CD14-positive monocyte (primary cell): ENCODE data around the gene DPF3. TPM values are rescaled to one million over a fixed set of nuclear protein-coding genes. Genes with fewer than 3 reads are reported as not detected.

Source experiments
- DNase-seq, 3 donors: peaks; one replicate each; pipeline ENCODE4 v3.0.0-alpha.2; 2011 to 2022
- H2AFZ ChIP-seq: 2 replicates; pipeline ENCODE4 v1.6.0; 2012; ENCODE audit warnings: mild to moderate bottlenecking, low read depth, low read length, inconsistent platforms; ENCODE audit not compliant: insufficient read depth, poor library complexity, severe bottlenecking
- H3K27ac ChIP-seq, 2 donors: 1 replicate in 1 of 2; 2 replicates in 1 of 2; pipeline ENCODE4 v1.5.1; 2012 to 2013; ENCODE audit warnings: low read length in 2 of 2, control low read depth in 1 of 2, inconsistent platforms in 1 of 2, low read depth in 1 of 2, mild to moderate bottlenecking in 1 of 2
- H3K27me3 ChIP-seq, 2 donors: one replicate each; pipeline versions ENCODE4 v1.6.0 to v1.6.1; 2011 to 2013; ENCODE audit warnings: low read length in 2 of 2; ENCODE audit not compliant: control insufficient read depth in 2 of 2, insufficient read depth in 2 of 2
- H3K36me3 ChIP-seq, 2 donors: replicated peaks in 1 of 2; 1 replicate in 1 of 2; 2 replicates in 1 of 2; pipeline versions ENCODE4 v1.5.1 to v1.6.1; 2012 to 2013; ENCODE audit warnings: low read length in 2 of 2, control low read depth in 1 of 2, inconsistent platforms in 1 of 2, mild to moderate bottlenecking in 1 of 2; ENCODE audit not compliant: insufficient read depth in 2 of 2, control insufficient read depth in 1 of 2
- H3K4me1 ChIP-seq, 2 donors: 1 replicate in 1 of 2; 2 replicates in 1 of 2; pipeline versions ENCODE4 v1.5.1 to v1.6.1; 2012 to 2013; ENCODE audit warnings: low read length in 2 of 2, control low read depth in 1 of 2, inconsistent platforms in 1 of 2, mild to moderate bottlenecking in 1 of 2, moderate library complexity in 1 of 2; ENCODE audit not compliant: insufficient read depth in 2 of 2, control insufficient read depth in 1 of 2
- H3K4me2 ChIP-seq: replicated peaks from 2 replicates; pipeline ENCODE3; 2012; ENCODE audit warnings: low read length, moderate library complexity, mild to moderate bottlenecking; ENCODE audit not compliant: poor library complexity, severe bottlenecking; ENCODE audit errors: extremely low read depth
- H3K4me3 ChIP-seq, 3 experiments: fragments of 200-600 bp in 1 of 3; sonication (generic) in 1 of 3; replicated peaks in 1 of 3; 1 replicate in 2 of 3; 2 replicates in 1 of 3; pipeline ENCODE4 v1.5.1; 2011 to 2013; ENCODE audit warnings: low read length in 3 of 3, mild to moderate bottlenecking in 3 of 3, control low read depth in 2 of 3, low read depth in 2 of 3, inconsistent platforms in 1 of 3, moderate library complexity in 1 of 3
- H3K79me2 ChIP-seq: 2 replicates; pipeline ENCODE4 v1.6.0; 2012; ENCODE audit warnings: mild to moderate bottlenecking, control low read depth, inconsistent platforms, low read length, moderate library complexity; ENCODE audit not compliant: insufficient read depth
- H3K9ac ChIP-seq: 2 replicates; pipeline ENCODE4 v1.6.0; 2017; ENCODE audit warnings: low read length, mild to moderate bottlenecking; ENCODE audit not compliant: insufficient read depth, poor library complexity, severe bottlenecking
- H3K9me3 ChIP-seq, 2 donors: replicated peaks in 1 of 2; 1 replicate in 1 of 2; 2 replicates in 1 of 2; pipeline versions ENCODE4 v1.5.1 to v1.6.1; 2012 to 2013; ENCODE audit warnings: low read length in 2 of 2, control low read depth in 1 of 2; ENCODE audit not compliant: control insufficient read depth in 1 of 2, insufficient read depth in 1 of 2
- H4K20me1 ChIP-seq: 2 replicates; pipeline ENCODE4 v1.6.0; 2012; ENCODE audit warnings: mild to moderate bottlenecking, low read length, control low read depth, moderate library complexity; ENCODE audit not compliant: insufficient read depth
- H3K27ac Mint-ChIP-seq, 7 donors: one replicate each; pipeline ENCODE4 v1.8.0; 2020; ENCODE audit warnings: mild to moderate bottlenecking in 7 of 7, mixed read lengths in 7 of 7, moderate library complexity in 6 of 7, inconsistent platforms in 2 of 7
- H3K27me3 Mint-ChIP-seq, 3 donors: one replicate each; pipeline ENCODE4 v1.8.0; 2021 to 2022; ENCODE audit warnings: low read depth in 3 of 3, mild to moderate bottlenecking in 3 of 3, mixed read lengths in 3 of 3, moderate library complexity in 3 of 3, inconsistent platforms in 1 of 3
- H3K36me3 Mint-ChIP-seq, 2 donors: one replicate each; pipeline ENCODE4 v1.8.0; 2020; ENCODE audit warnings: mixed read lengths in 2 of 2, inconsistent platforms in 1 of 2, mild to moderate bottlenecking in 1 of 2
- H3K4me1 Mint-ChIP-seq: one replicate; pipeline ENCODE4 v1.8.0; 2020; ENCODE audit warnings: mild to moderate bottlenecking, mixed read lengths
- H3K4me3 Mint-ChIP-seq, 2 donors: one replicate each; pipeline ENCODE4 v1.8.0; 2020; ENCODE audit warnings: mild to moderate bottlenecking in 2 of 2, mixed read lengths in 2 of 2, moderate library complexity in 1 of 2
- H3K9me3 Mint-ChIP-seq, 7 donors: one replicate each; pipeline ENCODE4 v1.8.0; 2020 to 2022; ENCODE audit warnings: mixed read lengths in 7 of 7, mild to moderate bottlenecking in 6 of 7, moderate library complexity in 6 of 7, inconsistent platforms in 2 of 7
- WGBS: methylation state at CpG from one replicate; pipeline ENCODE4 v1.1.5; 2013; ENCODE audit warnings: missing lambda C conversion rate; ENCODE audit not compliant: insufficient coverage; 5-methylcytosine and 5-hydroxymethylcytosine counted together
- intact Hi-C, 2 donors: fragments of 100-400 bp; cut with micrococcal nuclease; formaldehyde crosslinking; loops; one replicate each; pipeline versions ENCODE4 v1.15.0 to v1.15.1; 2023
- polyA plus RNA-seq, 3 donors: library from polyadenylated mRNA; depleted of rRNA in 1 of 3; unstranded in 2 of 3; stranded (reverse) in 1 of 3; fragments of 300-500 nt in 2 of 3; fragments of >200 nt in 1 of 3; fragmentation: Illumina TruSeq in 2 of 3; gene quantifications; 1 replicate in 2 of 3; 2 replicates in 1 of 3; pipeline ENCODE4 v1.2.3, GENCODE V29; 2012 to 2021
- TF ChIP-seq, protein P1 (sequence below): fragments of 200-600 bp; IDR thresholded peaks from one replicate; pipeline ENCODE4 v1.8.0; 2022; ENCODE audit warnings: antibody characterized with exemption, mild to moderate bottlenecking

Gene DPF3
- polyA plus RNA-seq, 3 donors, result 0.33 to 0.39 TPM; not detected in 1

DNA sequence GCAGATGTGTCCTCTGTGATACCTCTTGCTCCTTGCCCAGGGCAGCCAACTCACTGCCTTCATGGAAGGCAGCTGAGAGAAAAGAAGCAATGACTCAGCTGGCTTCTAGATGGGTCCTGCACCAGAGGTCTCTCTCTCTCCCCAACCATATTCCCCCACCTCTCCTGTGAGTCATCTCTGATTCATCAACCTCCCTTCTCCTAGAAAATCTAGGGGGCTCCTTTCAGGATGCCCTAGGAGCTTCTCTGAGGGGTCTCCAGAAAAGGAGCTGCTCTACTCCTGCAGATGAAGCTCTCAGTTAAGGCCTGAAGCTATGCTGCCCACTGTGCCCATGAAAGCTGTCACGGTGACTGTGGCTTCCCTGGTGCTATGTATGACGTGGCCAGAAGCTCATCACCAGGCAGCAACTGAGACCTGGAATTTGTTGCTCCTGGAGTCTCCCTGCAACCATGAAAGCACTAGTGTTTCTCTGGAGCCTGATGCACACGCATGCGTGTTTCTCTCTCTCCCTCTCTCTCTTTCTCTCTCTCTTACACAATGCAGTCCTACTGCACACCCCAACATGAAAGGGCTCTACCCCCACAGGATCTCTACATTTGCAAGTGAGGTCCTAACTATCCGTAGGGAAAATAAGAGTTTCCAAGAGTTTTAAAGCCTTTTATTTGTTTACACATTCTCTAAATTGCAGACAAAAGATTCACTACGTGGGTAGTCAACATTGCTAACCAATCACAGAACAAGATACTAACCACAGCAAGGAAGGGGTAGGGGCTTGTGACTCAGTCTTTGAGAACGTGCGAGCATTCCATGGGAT is 285.3 kb downstream of the DPF3 start:
- Mint-ChIP-seq H3K9me3 (peaks cover 0 to under 1% (median 0%) of the 10 kb centered on the region in 7 donors), H3K27ac (no peak overlapping the region), H3K27me3 (peaks cover 5 to 11% (median 8%) of the 10 kb centered on the region in 3 donors), H3K4me1 (no peaks in the 10 kb centered on the region), H3K36me3 (no peaks in the 10 kb centered on the region), H3K4me3 (no peak overlapping the region)
- 86% methylated on average over 4 of the region's 8 CpGs for WGBS
- no peaks in the 10 kb centered on the region for H3K36me3 ChIP-seq
- TF ChIP-seq, protein P1, sequence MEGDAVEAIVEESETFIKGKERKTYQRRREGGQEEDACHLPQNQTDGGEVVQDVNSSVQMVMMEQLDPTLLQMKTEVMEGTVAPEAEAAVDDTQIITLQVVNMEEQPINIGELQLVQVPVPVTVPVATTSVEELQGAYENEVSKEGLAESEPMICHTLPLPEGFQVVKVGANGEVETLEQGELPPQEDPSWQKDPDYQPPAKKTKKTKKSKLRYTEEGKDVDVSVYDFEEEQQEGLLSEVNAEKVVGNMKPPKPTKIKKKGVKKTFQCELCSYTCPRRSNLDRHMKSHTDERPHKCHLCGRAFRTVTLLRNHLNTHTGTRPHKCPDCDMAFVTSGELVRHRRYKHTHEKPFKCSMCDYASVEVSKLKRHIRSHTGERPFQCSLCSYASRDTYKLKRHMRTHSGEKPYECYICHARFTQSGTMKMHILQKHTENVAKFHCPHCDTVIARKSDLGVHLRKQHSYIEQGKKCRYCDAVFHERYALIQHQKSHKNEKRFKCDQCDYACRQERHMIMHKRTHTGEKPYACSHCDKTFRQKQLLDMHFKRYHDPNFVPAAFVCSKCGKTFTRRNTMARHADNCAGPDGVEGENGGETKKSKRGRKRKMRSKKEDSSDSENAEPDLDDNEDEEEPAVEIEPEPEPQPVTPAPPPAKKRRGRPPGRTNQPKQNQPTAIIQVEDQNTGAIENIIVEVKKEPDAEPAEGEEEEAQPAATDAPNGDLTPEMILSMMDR, result no peak
- H2AFZ ChIP-seq, result no peak overlapping the region
- no peaks in the 10 kb centered on the region for H3K27me3 ChIP-seq
- DNase-seq, result no peak
- no peak overlapping the region for H3K4me3 ChIP-seq
- no peak overlapping the region for H3K9ac ChIP-seq
- no peaks in the 10 kb centered on the region for H3K4me1 ChIP-seq
- H3K27ac ChIP-seq, result no peak overlapping the region
- no peaks in the 10 kb centered on the region for H3K79me2 ChIP-seq
- H4K20me1 ChIP-seq, result no peaks in the 10 kb centered on the region
- H3K9me3 ChIP-seq, result no peaks in the 10 kb centered on the region
- intact Hi-C loops, result no loop called here
- H3K4me2 ChIP-seq, result no peak overlapping the region

GRCh38 chr14:72607386-72608130 is 286.3 kb downstream of the DPF3 start:
- Histone ChIP-seq H3K4me1 (no peaks in the 10 kb centered on the region), H3K79me2 (no peaks in the 10 kb centered on the region), H4K20me1 (no peaks in the 10 kb centered on the region), H3K9me3 (no peaks in the 10 kb centered on the region), H3K36me3 (no peaks in the 10 kb centered on the region), H3K27me3 (no peaks in the 10 kb centered on the region), H3K27ac (no peak overlapping the region), H3K4me3 (no peak overlapping the region), H3K9ac (no peak overlapping the region), H3K4me2 (no peak overlapping the region), H2AFZ (no peak overlapping the region)
- intact Hi-C loops, result no loop called here
- WGBS, result 77% methylated on average over 3 of the region's 12 CpGs
- H3K9me3 Mint-ChIP-seq, result peaks cover 0 to 2% (median 0%) of the 10 kb centered on the region in 7 donors
- no peak for DNase-seq
- no peaks in the 10 kb centered on the region for H3K4me1 Mint-ChIP-seq
- no peak overlapping the region for H3K27ac Mint-ChIP-seq
- peaks cover 5 to 13% (median 11%) of the 10 kb centered on the region in 3 donors for H3K27me3 Mint-ChIP-seq
- TF ChIP-seq, protein P1, result no peak
- H3K4me3 Mint-ChIP-seq, result no peak overlapping the region
- H3K36me3 Mint-ChIP-seq, result no peaks in the 10 kb centered on the region
